Neural cell (in vitro differentiated cells): Measurements from ENCODE around the gene NXPH3.

Experiments
- EP300 ChIP-seq: fragments of 450-650 bp; conservative IDR thresholded peaks from 2 replicates; pipeline ENCODE4 v1.6.1; 2014; ENCODE audit warnings: antibody characterized with exemption, mild to moderate bottlenecking, moderate library complexity; ENCODE audit not compliant: poor library complexity, severe bottlenecking
- TF ChIP-seq, protein P1 (sequence below): fragments of 450-650 bp; IDR thresholded peaks from 2 replicates; pipeline ENCODE4 v1.5.1; 2014; ENCODE audit warnings: antibody characterized with exemption, mild to moderate bottlenecking, moderate library complexity; ENCODE audit not compliant: poor library complexity, severe bottlenecking

DNA sequence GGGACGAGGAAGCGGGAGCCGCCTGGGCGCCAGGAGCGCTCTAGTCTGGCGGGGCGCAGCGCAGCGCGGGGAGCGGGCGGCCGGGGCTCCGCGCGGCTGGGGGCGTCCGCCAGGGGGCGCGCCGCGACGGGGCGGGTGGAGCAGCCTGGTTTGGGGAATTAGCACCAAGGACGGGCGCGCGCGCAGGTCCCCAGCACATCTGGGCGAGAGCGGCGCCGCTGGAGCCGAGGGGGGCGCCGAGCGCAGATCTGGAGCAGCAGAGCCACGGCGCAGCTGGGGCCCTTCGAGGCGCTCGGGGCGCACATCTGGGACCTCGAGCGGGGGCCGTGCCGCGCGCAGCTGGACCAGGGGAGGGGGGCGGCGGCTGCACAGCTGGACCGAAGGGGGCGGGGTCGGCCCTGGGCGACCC is at the start of gene NXPH3:
- no peak for TF ChIP-seq EP300
- TF ChIP-seq, protein P1, sequence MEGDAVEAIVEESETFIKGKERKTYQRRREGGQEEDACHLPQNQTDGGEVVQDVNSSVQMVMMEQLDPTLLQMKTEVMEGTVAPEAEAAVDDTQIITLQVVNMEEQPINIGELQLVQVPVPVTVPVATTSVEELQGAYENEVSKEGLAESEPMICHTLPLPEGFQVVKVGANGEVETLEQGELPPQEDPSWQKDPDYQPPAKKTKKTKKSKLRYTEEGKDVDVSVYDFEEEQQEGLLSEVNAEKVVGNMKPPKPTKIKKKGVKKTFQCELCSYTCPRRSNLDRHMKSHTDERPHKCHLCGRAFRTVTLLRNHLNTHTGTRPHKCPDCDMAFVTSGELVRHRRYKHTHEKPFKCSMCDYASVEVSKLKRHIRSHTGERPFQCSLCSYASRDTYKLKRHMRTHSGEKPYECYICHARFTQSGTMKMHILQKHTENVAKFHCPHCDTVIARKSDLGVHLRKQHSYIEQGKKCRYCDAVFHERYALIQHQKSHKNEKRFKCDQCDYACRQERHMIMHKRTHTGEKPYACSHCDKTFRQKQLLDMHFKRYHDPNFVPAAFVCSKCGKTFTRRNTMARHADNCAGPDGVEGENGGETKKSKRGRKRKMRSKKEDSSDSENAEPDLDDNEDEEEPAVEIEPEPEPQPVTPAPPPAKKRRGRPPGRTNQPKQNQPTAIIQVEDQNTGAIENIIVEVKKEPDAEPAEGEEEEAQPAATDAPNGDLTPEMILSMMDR = peak; percentile 77
